AG10803 (cell line): ENCODE measurements around the gene MARCHF11.

ENCODE experiments used
- DNase-seq: peaks from one replicate; pipeline ENCODE4 v3.0.0; 2010; ENCODE audit warnings: low read depth
- H3K4me3 ChIP-seq: 2 replicates; pipeline ENCODE4 v1.5.1; 2011; ENCODE audit warnings: mild to moderate bottlenecking, low read length, control low read depth
- TF ChIP-seq, protein P1 (sequence below): conservative IDR thresholded peaks from 2 replicates; pipeline ENCODE4 v1.5.1; 2011; ENCODE audit warnings: mild to moderate bottlenecking, low read length, control low read depth, inconsistent platforms

Gene MARCHF11

GRCh38 chr5:16108418-16108817 is 71.2 kb downstream of the MARCHF11 start:
- H3K4me3 ChIP-seq = no peak overlapping the region
- TF ChIP-seq, protein P1, sequence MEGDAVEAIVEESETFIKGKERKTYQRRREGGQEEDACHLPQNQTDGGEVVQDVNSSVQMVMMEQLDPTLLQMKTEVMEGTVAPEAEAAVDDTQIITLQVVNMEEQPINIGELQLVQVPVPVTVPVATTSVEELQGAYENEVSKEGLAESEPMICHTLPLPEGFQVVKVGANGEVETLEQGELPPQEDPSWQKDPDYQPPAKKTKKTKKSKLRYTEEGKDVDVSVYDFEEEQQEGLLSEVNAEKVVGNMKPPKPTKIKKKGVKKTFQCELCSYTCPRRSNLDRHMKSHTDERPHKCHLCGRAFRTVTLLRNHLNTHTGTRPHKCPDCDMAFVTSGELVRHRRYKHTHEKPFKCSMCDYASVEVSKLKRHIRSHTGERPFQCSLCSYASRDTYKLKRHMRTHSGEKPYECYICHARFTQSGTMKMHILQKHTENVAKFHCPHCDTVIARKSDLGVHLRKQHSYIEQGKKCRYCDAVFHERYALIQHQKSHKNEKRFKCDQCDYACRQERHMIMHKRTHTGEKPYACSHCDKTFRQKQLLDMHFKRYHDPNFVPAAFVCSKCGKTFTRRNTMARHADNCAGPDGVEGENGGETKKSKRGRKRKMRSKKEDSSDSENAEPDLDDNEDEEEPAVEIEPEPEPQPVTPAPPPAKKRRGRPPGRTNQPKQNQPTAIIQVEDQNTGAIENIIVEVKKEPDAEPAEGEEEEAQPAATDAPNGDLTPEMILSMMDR = no peak
- DNase-seq = no peak

DNA sequence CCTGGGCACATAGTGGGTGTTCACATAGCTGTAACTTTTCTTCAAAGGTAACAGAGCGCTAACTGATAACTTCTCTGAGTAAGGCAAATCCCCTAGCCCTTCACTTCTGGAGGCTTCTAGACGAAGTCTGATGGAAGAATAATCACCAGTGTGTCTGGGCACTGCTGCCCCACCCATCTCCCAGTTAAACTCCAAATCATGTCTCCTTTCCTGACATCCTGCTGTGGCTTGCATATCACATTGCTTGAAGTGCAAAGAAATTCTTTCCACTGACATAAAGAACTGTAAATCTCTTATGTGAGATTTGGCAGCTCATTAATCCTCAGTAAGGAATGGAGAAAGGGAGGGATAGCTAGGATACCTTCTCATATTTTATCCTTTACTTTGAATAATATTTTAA is 74.6 kb downstream of the MARCHF11 start:
- no peak overlapping the region for H3K4me3 ChIP-seq
- TF ChIP-seq, protein P1 = no peak
- no peak for DNase-seq

GRCh38 chr5:16095612-16096011 is 84.0 kb downstream of the MARCHF11 start:
- DNase-seq = no peak
- TF ChIP-seq, protein P1 = no peak

DNA sequence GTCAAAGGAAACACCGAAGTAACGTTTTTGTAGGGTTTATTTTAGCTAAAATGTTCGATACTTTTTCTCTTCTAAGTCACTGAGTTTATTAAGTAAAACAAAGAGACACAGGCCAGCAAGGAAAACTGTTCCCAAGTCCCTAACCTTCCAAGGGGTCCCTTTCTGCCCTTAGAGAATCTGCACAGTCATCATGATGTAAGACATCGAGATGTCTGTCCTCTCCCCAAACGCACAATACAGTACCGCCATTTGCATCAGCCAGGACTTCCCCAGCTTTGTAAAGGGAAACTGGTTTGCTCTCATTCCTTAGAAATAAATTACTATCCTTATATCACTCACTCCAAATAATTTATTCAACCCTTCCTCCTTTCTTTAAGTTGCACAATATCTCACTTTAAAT is 89.3 kb downstream of the MARCHF11 start:
- no peak overlapping the region for H3K4me3 ChIP-seq
- no peak for DNase-seq
- TF ChIP-seq, protein P1 = no peak

More at GRCh38 chr5:16095612-16096011, 84.0 kb downstream of the MARCHF11 start:
- H3K4me3 ChIP-seq = no peak overlapping the region

GRCh38 chr5:16082982-16083381 is 96.6 kb downstream of the MARCHF11 start:
- H3K4me3 ChIP-seq = no peak overlapping the region
- no peak for DNase-seq
- TF ChIP-seq, protein P1 = no peak

DNA sequence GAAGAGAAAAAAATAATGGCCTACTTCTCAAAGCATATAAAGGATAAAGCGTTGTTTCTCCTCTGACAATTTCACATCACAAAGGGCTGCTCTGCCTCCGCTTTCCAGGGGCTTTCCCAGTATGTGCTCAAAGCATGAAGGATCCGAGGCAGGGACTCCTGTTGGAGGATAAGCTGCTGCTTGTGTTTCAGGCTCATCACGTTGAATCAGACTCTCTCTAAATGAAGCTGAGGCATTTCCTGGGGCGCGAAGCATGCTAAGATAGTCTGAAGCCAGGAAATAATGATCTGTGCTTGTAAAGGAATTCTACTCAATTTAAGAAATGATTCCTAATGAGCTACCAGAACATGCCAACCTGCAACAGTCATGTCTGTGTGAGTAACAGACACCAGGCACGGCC is 97.5 kb downstream of the MARCHF11 start:
- no peak overlapping the region for H3K4me3 ChIP-seq
- DNase-seq = peak; percentile 20
- TF ChIP-seq, protein P1 = no peak

DNA sequence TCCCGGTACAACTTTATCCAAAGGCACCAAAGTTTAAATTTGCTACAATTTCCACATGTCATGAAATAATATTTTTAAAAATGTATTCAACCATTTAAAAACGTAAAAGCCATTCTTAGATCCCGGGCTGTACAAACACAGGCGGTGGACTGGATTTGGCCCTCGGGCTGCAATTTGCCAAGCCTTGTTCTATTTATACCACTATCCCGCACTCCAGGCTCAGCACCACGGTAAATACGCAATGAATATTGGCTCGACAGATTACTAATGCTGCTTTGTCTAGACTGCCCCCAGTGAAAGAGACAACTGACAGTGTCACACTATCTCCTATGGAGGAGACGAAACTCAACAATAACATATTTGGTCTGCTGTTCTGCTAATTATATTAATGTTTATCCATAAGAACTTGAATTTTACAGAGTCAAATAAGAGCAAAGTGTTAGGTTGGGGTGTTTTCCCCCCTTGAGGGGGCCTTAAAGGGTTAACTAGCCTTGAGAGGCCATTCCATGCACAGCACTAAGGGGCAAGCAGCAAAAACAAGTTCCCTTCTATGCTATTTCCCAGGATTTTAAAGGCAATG is 98.1 kb downstream of the MARCHF11 start:
- no peak overlapping the region for H3K4me3 ChIP-seq
- TF ChIP-seq, protein P1 = no peak
- no peak for DNase-seq
